ENCODE results near the gene GRIP2. TPM values are rescaled to one million over a fixed set of nuclear protein-coding genes. Genes with fewer than 3 reads are reported as not detected.

The GRIP2 gene
- total RNA-seq, 2 donors from 2014 or later = 18.2 to 19.8 TPM

Other genes starting within 250 kb of the GRIP2 start
- 100 to 1,000 TPM in 1 of 2 donors, 10 to 100 TPM in 1; 24.4 to 180 TPM for gene SLC6A6, start 137.7 kb downstream of the GRIP2 start, total RNA-seq
- gene CCDC174, start 111.4 kb upstream of the GRIP2 start, total RNA-seq = 10 to 100 TPM; 12.0 to 13.0 TPM
- under 1 TPM in 1 of 2 donors, not detected in 1; 0.10 TPM for gene C3orf20, start 134.8 kb upstream of the GRIP2 start, total RNA-seq

All from left cardiac atrium (tissue), 2 donors.